ENCODE results near the gene CNNM1. TPM values are rescaled to one million over a fixed set of nuclear protein-coding genes. Genes with fewer than 3 reads are reported as not detected.

Gene CNNM1
- total and polyA plus RNA-seq, 2 donors (not counting 3 experiments of a cell fraction or from before 2014, with no cell fraction given): not detected

- Histone ChIP-seq H3K4me3 (replicated peaks in 1 of 3; ENCODE audit: insufficient read depth in 1 of 3, low read depth in 1 of 3, low read length in 3 of 3) (no peak overlapping the region), H4K20me1 (replicated peaks; ENCODE audit: control insufficient read depth, extremely low read depth, insufficient read depth, low read length) (no peaks in the 10 kb centered on the region), H3K27me3 (ENCODE audit: control insufficient read depth in 2 of 2, insufficient read depth in 2 of 2, low read length in 2 of 2) (peaks cover 0 to 5% of the 10 kb centered on the region in 2 experiments), H3K79me2 (ENCODE audit: control insufficient read depth, insufficient read depth, low read length) (no peaks in the 10 kb centered on the region), H3K27ac (ENCODE audit: insufficient read depth, low read depth, low read length) (no peak overlapping the region), H3K4me1 (ENCODE audit: control insufficient read depth, extremely low read depth, insufficient read depth, low read length) (no peaks in the 10 kb centered on the region), H2AFZ (ENCODE audit: low read depth, low read length) (no peak overlapping the region), H3K4me2 (ENCODE audit: insufficient read depth, low read length) (no peak overlapping the region), H3K9ac (replicated peaks; ENCODE audit: extremely low read depth, insufficient read depth, low read length) (no peak overlapping the region), H3K9me1 (replicated peaks; ENCODE audit: control insufficient read depth, extremely low read depth, insufficient read depth, low read length) (no peaks in the 10 kb centered on the region), H3K9me3 (replicated peaks; ENCODE audit: control insufficient read depth, insufficient read depth, low read length) (no peaks in the 10 kb centered on the region), H3K36me3 (ENCODE audit: control insufficient read depth in 2 of 2, extremely low read depth in 1 of 2, insufficient read depth in 2 of 2, low read length in 2 of 2) (no peaks in the 10 kb centered on the region)
- ChIA-PET CTCF (interaction anchor here (1.1 kb wide), 1 partner anchor 52 kb away, joined by 3 read pairs; no protein-coding TSS in a partner anchor), POLR2A (no interaction called here)
- dilution Hi-C loops (cut with MboI; ENCODE audit: extremely low pct_ligation_motif_present, low sequenced_read_pairs) (no loop called here), intact Hi-C loops (cut with micrococcal nuclease) (no loop called here)
- no TSS peak for BruUV-seq (replicated peaks)
- FAIRE-seq (no peak), DNase-seq (ENCODE audit: low read depth, low spot score) (no peak)
- no peak for TF ChIP-seq MYC (IDR thresholded peaks at IDR 0.05; ENCODE audit: low read depth, low read length)
- TF ChIP-seq FOS (IDR thresholded peaks at IDR 0.05; ENCODE audit: borderline replicate concordance, insufficient read depth, low read length): no peak
- no peak for TF ChIP-seq POLR2AphosphoS5 (IDR thresholded peaks at IDR 0.05; ENCODE audit: insufficient read depth, low read depth, low read length)
- no peak for TF ChIP-seq CTCF (IDR thresholded peaks at IDR 0.05; ENCODE audit: extremely low read depth in 1 of 2, insufficient read depth in 1 of 2, low read depth in 1 of 2, low read length in 2 of 2)
- no peak for TF ChIP-seq EZH2 (IDR thresholded peaks at IDR 0.05; ENCODE audit: borderline replicate concordance, low read depth, low read length, severe bottlenecking)
- no peak for TF ChIP-seq MAX (IDR thresholded peaks at IDR 0.05; ENCODE audit: insufficient read depth, insufficient read length)
- no peak for TF ChIP-seq JUN (IDR thresholded peaks at IDR 0.05; ENCODE audit: borderline replicate concordance, insufficient read depth, insufficient read length, low read depth)
- TF ChIP-seq GATA2 (IDR thresholded peaks at IDR 0.05; ENCODE audit: insufficient read depth, insufficient read length, low read depth, low read length): no peak
- no peak for TF ChIP-seq POLR2A (IDR thresholded peaks at IDR 0.05; ENCODE audit: low read depth, low read length)
These were observed 10.4 kb downstream of the CNNM1 start for GRCh38 chr10:99339563-99340047.

All from endothelial cell of umbilical vein (primary cell).